Measurements from ENCODE around the gene BCAR1.

GRCh38 chr16:75193265-75193650 is 58.2 kb downstream of the BCAR1 start:
- TF ChIP-seq POLR2AphosphoS5 (IDR thresholded peaks at IDR 0.05) (no peak), POLR2A (IDR thresholded peaks at IDR 0.05) (no peak)

Data from suprapubic skin (tissue), 4 donors.